Esophagus squamous epithelium (tissue), 5 donors: ENCODE data around the gene GFI1. TPM values are rescaled to one million over a fixed set of nuclear protein-coding genes. Genes with fewer than 3 reads are reported as not detected.

ENCODE experiments used
- DNase-seq: peaks from one replicate; lab custom pipeline; 2025; lab: John Stamatoyannopoulos, UW
- H3K27ac ChIP-seq, 4 donors: fragments of 200-600 bp; sonication (generic); one replicate each; pipeline ENCODE4 v1.5.1; 2016 to 2019; ENCODE audit warnings: mild to moderate bottlenecking in 1 of 4
- H3K27me3 ChIP-seq, 4 donors: fragments of 200-600 bp; sonication (generic); 1 replicate in 3 of 4; 2 replicates in 1 of 4; pipeline versions ENCODE4 v1.5.1 to v1.6.0; 2017 to 2021; ENCODE audit warnings: antibody characterized with exemption in 1 of 4
- H3K36me3 ChIP-seq, 3 donors: fragments of 200-600 bp; sonication (generic); one replicate each; pipeline ENCODE4 v1.5.1; 2016 to 2019
- H3K4me1 ChIP-seq, 3 donors: fragments of 200-600 bp; sonication (generic); one replicate each; pipeline ENCODE4 v1.5.1; 2017 to 2019
- H3K4me3 ChIP-seq, 4 donors: fragments of 200-600 bp; sonication (generic); 1 replicate in 3 of 4; 2 replicates in 1 of 4; pipeline ENCODE4 v1.5.1; 2016 to 2019; ENCODE audit warnings: mild to moderate bottlenecking in 2 of 4, moderate library complexity in 1 of 4
- H3K9me3 ChIP-seq, 3 donors: fragments of 200-600 bp; sonication (generic); one replicate each; pipeline ENCODE4 v1.5.1; 2016 to 2019
- POLR2A ChIP-seq, 4 donors: fragments of 450-650 bp; IDR thresholded peaks; one replicate each; pipeline ENCODE4 v1.6.1; 2017; ENCODE audit warnings: antibody characterized with exemption in 4 of 4, mild to moderate bottlenecking in 4 of 4, moderate library complexity in 3 of 4
- WGBS, 2 donors: methylation state at CpG; one replicate each; pipeline ENCODE4 v1.1.5; 2018; 5-methylcytosine and 5-hydroxymethylcytosine counted together
- intact Hi-C: fragments of 100-400 bp; cut with DNase I; formaldehyde crosslinking; loops from one replicate; pipeline ENCODE4 v1.15.0; 2022
- total RNA-seq, 4 donors: library from RNA; depleted of rRNA; stranded (reverse); fragments of >200 nt; gene quantifications; one replicate each; pipeline ENCODE4 v1.1.0, GENCODE V29; 2016
- TF ChIP-seq, protein P1 (sequence below), 6 experiments: fragments of 450-650 bp in 4 of 6; fragments of 200-600 bp in 2 of 6; sonication (generic) in 2 of 6; IDR thresholded peaks; one replicate each; pipeline ENCODE4 v1.5.1; 2016 to 2019; ENCODE audit warnings: antibody characterized with exemption in 6 of 6, mild to moderate bottlenecking in 4 of 6, moderate library complexity in 4 of 6
- donor health status: DM: yes; HTN: yes; CAD: no.

GFI1 gene
- total RNA-seq, 4 donors from 2014 or later, result 0.09 to 2.7 (median 0.85) TPM

DNA sequence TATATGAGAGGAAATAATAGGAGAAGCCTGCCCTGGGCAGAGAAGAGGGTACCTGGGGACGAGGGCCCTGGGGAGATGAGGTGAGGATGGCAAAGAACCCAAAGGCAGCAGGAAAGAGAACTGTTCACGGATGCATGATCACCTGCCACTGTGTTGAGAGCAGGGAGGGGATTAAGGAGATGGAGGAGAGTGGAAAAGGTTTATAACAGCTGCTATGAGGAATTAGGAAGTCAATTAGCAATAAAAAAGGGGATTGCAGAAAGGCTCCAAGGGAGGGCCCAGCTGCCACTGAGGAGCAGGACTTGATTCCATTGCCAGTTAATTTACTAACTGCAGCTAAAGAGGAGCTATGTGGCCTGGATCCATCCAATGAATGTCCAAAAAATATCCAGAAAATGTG is 61.1 kb downstream of the GFI1 start:
- Histone ChIP-seq H3K4me3 (no peak overlapping the region), H3K9me3 (no peaks in the 10 kb centered on the region), H3K36me3 (no peaks in the 10 kb centered on the region), H3K27ac (no peak overlapping the region), H3K4me1 (no peaks in the 10 kb centered on the region), H3K27me3 (no peaks in the 10 kb centered on the region)
- DNase-seq, result no peak
- intact Hi-C loops, result no loop called here
- TF ChIP-seq POLR2A (IDR thresholded peaks at IDR 0.05), result no peak
- TF ChIP-seq, protein P1, sequence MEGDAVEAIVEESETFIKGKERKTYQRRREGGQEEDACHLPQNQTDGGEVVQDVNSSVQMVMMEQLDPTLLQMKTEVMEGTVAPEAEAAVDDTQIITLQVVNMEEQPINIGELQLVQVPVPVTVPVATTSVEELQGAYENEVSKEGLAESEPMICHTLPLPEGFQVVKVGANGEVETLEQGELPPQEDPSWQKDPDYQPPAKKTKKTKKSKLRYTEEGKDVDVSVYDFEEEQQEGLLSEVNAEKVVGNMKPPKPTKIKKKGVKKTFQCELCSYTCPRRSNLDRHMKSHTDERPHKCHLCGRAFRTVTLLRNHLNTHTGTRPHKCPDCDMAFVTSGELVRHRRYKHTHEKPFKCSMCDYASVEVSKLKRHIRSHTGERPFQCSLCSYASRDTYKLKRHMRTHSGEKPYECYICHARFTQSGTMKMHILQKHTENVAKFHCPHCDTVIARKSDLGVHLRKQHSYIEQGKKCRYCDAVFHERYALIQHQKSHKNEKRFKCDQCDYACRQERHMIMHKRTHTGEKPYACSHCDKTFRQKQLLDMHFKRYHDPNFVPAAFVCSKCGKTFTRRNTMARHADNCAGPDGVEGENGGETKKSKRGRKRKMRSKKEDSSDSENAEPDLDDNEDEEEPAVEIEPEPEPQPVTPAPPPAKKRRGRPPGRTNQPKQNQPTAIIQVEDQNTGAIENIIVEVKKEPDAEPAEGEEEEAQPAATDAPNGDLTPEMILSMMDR (IDR thresholded peaks at IDR 0.05), result no peak
- WGBS, 2 donors, result 56 to 61% methylated on average over 2 of the region's 2 CpGs

Other genes with a start within 250 kb of the GFI1 start
- 10 to 100 TPM in 2 of 4 donors, 1 to 10 TPM in 2; 3.9 to 12.0 (median 10.4) TPM for gene GLMN, start 187.9 kb downstream of the GFI1 start, total RNA-seq
- gene RPAP2, start 187.9 kb downstream of the GFI1 start, total RNA-seq, result 10 to 100 TPM in 1 of 4 donors, 1 to 10 TPM in 3; 3.1 to 18.5 (median 8.4) TPM